GM10248 (cell line): ENCODE results near the gene THG1L.

Source experiments
- CTCF ChIA-PET: fragments of 300-600 bp; sonication (Branson Sonifier 250); formaldehyde crosslinking; extraction: SDS; loops from one replicate; lab custom pipeline; 2021; ENCODE audit warnings: antibody characterized with exemption; lab: Yijun Ruan, JAX
- POLR2A ChIA-PET: fragments of 350-650 bp; sonication (Branson Sonifier 250); formaldehyde crosslinking; extraction: SDS; loops from one replicate; lab custom pipeline; 2020; ENCODE audit warnings: antibody characterized with exemption; lab: Yijun Ruan, JAX
- DNase-seq: peaks from one replicate; pipeline ENCODE4 v3.0.0; 2012; ENCODE audit errors: extremely low spot score
- TF ChIP-seq, protein P1 (sequence below): IDR thresholded peaks from 2 replicates; pipeline ENCODE4 v1.5.1; 2012; ENCODE audit warnings: mild to moderate bottlenecking, low read depth; ENCODE audit errors: extremely low read depth, missing control alignments, control extremely low read depth

Gene THG1L

GRCh38 chr5:157703736-157704135 lies 27.5 kb upstream of the THG1L start:
- DNase-seq = no peak
- TF ChIP-seq, protein P1, sequence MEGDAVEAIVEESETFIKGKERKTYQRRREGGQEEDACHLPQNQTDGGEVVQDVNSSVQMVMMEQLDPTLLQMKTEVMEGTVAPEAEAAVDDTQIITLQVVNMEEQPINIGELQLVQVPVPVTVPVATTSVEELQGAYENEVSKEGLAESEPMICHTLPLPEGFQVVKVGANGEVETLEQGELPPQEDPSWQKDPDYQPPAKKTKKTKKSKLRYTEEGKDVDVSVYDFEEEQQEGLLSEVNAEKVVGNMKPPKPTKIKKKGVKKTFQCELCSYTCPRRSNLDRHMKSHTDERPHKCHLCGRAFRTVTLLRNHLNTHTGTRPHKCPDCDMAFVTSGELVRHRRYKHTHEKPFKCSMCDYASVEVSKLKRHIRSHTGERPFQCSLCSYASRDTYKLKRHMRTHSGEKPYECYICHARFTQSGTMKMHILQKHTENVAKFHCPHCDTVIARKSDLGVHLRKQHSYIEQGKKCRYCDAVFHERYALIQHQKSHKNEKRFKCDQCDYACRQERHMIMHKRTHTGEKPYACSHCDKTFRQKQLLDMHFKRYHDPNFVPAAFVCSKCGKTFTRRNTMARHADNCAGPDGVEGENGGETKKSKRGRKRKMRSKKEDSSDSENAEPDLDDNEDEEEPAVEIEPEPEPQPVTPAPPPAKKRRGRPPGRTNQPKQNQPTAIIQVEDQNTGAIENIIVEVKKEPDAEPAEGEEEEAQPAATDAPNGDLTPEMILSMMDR = no peak
- POLR2A ChIA-PET = no interaction called here
- CTCF ChIA-PET = interaction anchor here (1.0 to 1.1 kb wide), 2 partner anchors 13 to 68 kb away, joined by 3 read pairs; no protein-coding TSS in a partner anchor

- no peak for DNase-seq
- CTCF ChIA-PET = interaction anchor here (1.1 to 4.2 kb wide), 3 partner anchors 9 to 35 kb away, joined by 4 to 27 read pairs (median 7); partner anchors contain the start of gene LSM11
- TF ChIP-seq, protein P1 = no peak
- POLR2A ChIA-PET = no interaction called here
Observed at GRCh38 chr5:157708866-157709265, 22.4 kb upstream of the THG1L start.

DNA sequence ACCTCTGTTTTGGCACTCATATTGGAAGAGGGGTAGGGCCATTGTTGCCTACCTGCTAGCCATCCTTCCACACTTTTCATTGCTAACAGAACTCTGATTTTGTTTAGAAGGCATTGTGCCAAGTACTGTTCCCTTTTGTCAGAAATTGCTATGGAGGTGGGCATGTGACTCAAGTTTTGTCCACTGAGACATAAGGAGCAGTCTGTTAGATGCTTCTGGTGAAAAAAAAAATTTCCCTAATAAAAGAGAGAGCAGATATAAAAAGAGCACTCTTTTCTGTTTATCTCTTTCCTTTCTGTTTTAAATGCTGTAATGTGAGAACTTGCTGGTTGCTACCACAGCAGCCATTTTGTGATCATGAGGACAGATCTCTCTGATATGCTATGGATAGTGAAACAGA lies 21.9 kb upstream of the THG1L start:
- ChIA-PET CTCF (interaction anchor here (1.7 to 4.2 kb wide), 2 partner anchors 8 to 34 kb away, joined by 7 to 27 read pairs; partner anchors contain the start of gene LSM11), POLR2A (no interaction called here)
- TF ChIP-seq, protein P1 = no peak
- DNase-seq = no peak

GRCh38 chr5:157710431-157710830 lies 20.8 kb upstream of the THG1L start:
- TF ChIP-seq, protein P1 = no peak
- POLR2A ChIA-PET = no interaction called here
- DNase-seq = no peak
- CTCF ChIA-PET = interaction anchor here (0.9 kb wide), 1 partner anchor 41 kb away, joined by 3 read pairs; no protein-coding TSS in a partner anchor

DNA sequence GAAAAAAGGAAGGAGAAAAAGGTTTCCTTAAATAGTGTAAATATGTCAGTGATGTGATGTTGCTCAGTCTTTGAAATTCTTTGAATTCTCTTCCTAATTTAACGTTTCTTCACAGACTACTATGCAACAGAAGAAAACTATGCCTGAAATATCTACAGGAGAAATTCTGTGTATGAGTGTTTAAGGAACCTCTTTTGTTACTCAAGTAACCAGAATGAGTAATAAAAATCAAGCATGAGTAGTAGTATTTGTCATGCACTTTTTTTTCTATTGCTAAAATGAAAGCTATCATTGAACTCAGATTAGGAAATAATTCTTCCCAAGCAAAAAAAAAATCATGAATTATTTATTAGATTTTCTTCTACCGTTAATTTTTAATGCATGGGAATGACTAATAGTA lies 20.3 kb upstream of the THG1L start:
- DNase-seq = no peak
- POLR2A ChIA-PET = no interaction called here
- CTCF ChIA-PET = interaction anchor here (0.9 to 1.6 kb wide), 3 partner anchors 28 to 42 kb away, joined by 3 to 5 read pairs (median 3); partner anchors contain the start of gene LSM11
- TF ChIP-seq, protein P1 = no peak

- POLR2A ChIA-PET = no interaction called here
- DNase-seq = no peak
- CTCF ChIA-PET = interaction anchor here (5.5 kb wide), 1 partner anchor 29 kb away, joined by 37 read pairs; the partner anchor contains the start of gene LSM11
Observed at GRCh38 chr5:157713830-157714595, 17.2 kb upstream of the THG1L start.

More at GRCh38 chr5:157713830-157714595, 17.2 kb upstream of the THG1L start:
- TF ChIP-seq, protein P1 = no peak
